Measurements from ENCODE around the gene MBD3L2B.

GRCh38 chr19:7007859-7008258 lies 13.4 kb downstream of the MBD3L2B start:
- no peak for TF ChIP-seq HOXA7 (CRISPR knock-in tag; IDR thresholded peaks at IDR 0.05)
- TF ChIP-seq CTCF (IDR thresholded peaks at IDR 0.05): no peak
- no peak for TF ChIP-seq JUN (IDR thresholded peaks at IDR 0.05)
- TF ChIP-seq POLR2A (IDR thresholded peaks at IDR 0.05; ENCODE audit: low read length): no peak
- TF ChIP-seq, protein P1, sequence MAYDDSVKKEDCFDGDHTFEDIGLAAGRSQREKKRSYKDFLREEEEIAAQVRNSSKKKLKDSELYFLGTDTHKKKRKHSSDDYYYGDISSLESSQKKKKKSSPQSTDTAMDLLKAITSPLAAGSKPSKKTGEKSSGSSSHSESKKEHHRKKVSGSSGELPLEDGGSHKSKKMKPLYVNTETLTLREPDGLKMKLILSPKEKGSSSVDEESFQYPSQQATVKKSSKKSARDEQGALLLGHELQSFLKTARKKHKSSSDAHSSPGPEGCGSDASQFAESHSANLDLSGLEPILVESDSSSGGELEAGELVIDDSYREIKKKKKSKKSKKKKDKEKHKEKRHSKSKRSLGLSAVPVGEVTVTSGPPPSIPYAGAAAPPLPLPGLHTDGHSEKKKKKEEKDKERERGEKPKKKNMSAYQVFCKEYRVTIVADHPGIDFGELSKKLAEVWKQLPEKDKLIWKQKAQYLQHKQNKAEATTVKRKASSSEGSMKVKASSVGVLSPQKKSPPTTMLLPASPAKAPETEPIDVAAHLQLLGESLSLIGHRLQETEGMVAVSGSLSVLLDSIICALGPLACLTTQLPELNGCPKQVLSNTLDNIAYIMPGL (CRISPR knock-in tag; IDR thresholded peaks at IDR 0.05; ENCODE audit: borderline replicate concordance): no peak
- TF ChIP-seq EP300 (IDR thresholded peaks at IDR 0.05): no peak
- no peak for TF ChIP-seq MYC (IDR thresholded peaks at IDR 0.05; ENCODE audit: borderline replicate concordance, low read length)
- TF ChIP-seq, protein P2, sequence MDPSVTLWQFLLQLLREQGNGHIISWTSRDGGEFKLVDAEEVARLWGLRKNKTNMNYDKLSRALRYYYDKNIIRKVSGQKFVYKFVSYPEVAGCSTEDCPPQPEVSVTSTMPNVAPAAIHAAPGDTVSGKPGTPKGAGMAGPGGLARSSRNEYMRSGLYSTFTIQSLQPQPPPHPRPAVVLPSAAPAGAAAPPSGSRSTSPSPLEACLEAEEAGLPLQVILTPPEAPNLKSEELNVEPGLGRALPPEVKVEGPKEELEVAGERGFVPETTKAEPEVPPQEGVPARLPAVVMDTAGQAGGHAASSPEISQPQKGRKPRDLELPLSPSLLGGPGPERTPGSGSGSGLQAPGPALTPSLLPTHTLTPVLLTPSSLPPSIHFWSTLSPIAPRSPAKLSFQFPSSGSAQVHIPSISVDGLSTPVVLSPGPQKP (IDR thresholded peaks at IDR 0.05; ENCODE audit: low read depth, low read length): no peak
- no peak for TF ChIP-seq MAX (IDR thresholded peaks at IDR 0.05)
- no peak for TF ChIP-seq RAD21 (conservative IDR thresholded peaks at IDR 0.05 in 1 of 2, IDR thresholded peaks at IDR 0.05 in 1 of 2)
- TF ChIP-seq CBX2 (IDR thresholded peaks at IDR 0.05; ENCODE audit: borderline replicate concordance, low read depth): no peak
- TF ChIP-seq PBX3 (IDR thresholded peaks at IDR 0.05): no peak
- no peak for TF ChIP-seq ZNF302 (CRISPR knock-in tag; IDR thresholded peaks at IDR 0.05)

All from A549 (cell line).